Prostate gland (tissue), 2 donors: Measurements from ENCODE around the gene TOR1AIP1. TPM values are rescaled to one million over a fixed set of nuclear protein-coding genes. Genes with fewer than 3 reads are reported as not detected.

Experiments
- DNase-seq: peaks from one replicate; pipeline ENCODE4 v3.0.0-alpha.2; 2019; ENCODE audit warnings: low spot score
- H3K27ac ChIP-seq, 2 donors: fragments of 200-600 bp; sonication (generic); 2 replicates each; pipeline ENCODE4 v1.5.1; 2017 to 2019
- H3K27me3 ChIP-seq: fragments of 200-600 bp; sonication (generic); replicated peaks from 2 replicates; pipeline ENCODE4 v1.5.1; 2019; ENCODE audit not compliant: insufficient read depth
- H3K36me3 ChIP-seq, 2 donors: fragments of 200-600 bp; sonication (generic); 1 replicate in 1 of 2; 2 replicates in 1 of 2; pipeline versions ENCODE4 v1.5.1 to v1.8.1; 2017 to 2019
- H3K4me1 ChIP-seq: fragments of 200-600 bp; sonication (generic); replicated peaks from 2 replicates; pipeline ENCODE4 v1.5.1; 2019
- H3K4me3 ChIP-seq, 2 donors: fragments of 200-600 bp; sonication (generic); 2 replicates each; pipeline ENCODE4 v1.5.1; 2017 to 2019
- H3K9me3 ChIP-seq: fragments of 200-600 bp; sonication (generic); 2 replicates; pipeline ENCODE4 v1.5.1; 2017
- POLR2A ChIP-seq: fragments of 450-650 bp; IDR thresholded peaks from one replicate; pipeline ENCODE4 v1.6.1; 2016; ENCODE audit warnings: antibody characterized with exemption, mild to moderate bottlenecking
- POLR2AphosphoS5 ChIP-seq: sonication (generic); formaldehyde crosslinking; IDR thresholded peaks from one replicate; pipeline ENCODE4 v1.6.1; 2017; ENCODE audit warnings: antibody characterized with exemption
- WGBS: methylation state at CpG from one replicate; pipeline ENCODE4 v1.1.5; 2018; 5-methylcytosine and 5-hydroxymethylcytosine counted together
- intact Hi-C: fragments of 100-400 bp; cut with DNase I; formaldehyde crosslinking; loops from one replicate; pipeline ENCODE4 v1.14.2; 2022
- total RNA-seq, 2 donors: library from RNA; depleted of rRNA; stranded (reverse); fragments of >200 nt; gene quantifications; one replicate each; pipeline ENCODE4 v1.1.0, GENCODE V29; 2016
- TF ChIP-seq, protein P1 (sequence below), 4 experiments: fragments of 200-600 bp in 2 of 4; fragments of 450-650 bp in 2 of 4; sonication (generic) in 2 of 4; IDR thresholded peaks; 1 replicate in 3 of 4; 2 replicates in 1 of 4; pipeline ENCODE4 v1.5.1; 2016 to 2019; ENCODE audit warnings: antibody characterized with exemption in 4 of 4, mild to moderate bottlenecking in 2 of 4, moderate library complexity in 2 of 4

The TOR1AIP1 gene
- total RNA-seq, 2 donors from 2014 or later = 81.7 to 86.4 TPM

DNA sequence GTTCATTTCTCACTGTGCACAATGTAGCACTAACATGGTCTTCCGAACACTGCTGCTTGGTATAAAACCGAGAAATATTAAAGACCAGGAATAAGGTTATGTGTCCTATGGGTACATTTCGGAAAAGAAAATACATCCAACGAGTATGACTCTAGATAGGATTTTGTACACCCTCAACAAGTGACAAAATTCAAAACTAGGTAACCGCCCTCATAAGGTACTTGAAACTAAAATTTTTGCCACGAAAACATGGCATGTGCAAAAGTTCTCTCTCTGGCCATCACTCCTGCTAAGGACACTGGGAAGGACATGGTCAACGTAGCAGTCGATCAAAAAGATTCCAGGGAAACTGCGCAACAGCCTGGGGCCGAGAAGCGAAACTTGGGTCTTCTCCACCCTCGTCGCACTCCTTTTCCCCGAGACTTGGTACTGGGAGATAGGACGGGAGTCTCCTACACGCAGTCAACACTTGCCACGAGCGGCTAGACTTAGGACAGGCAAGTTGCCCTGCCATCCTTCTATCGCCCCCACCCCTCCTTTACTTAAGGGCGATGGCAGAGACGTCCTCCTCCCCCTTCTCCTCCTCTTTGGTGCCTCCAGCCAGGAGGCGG lies 338 bp upstream of the TOR1AIP1 start:
- Histone ChIP-seq H3K4me3 (peak overlapping the region; percentile 72 to 79), H3K4me1 (peaks cover 3% of the 10 kb centered on the region), H3K27ac (peak overlapping the region; percentile 99 to 100), H3K36me3 (no peaks in the 10 kb centered on the region), H3K9me3 (no peaks in the 10 kb centered on the region), H3K27me3 (no peaks in the 10 kb centered on the region)
- DNase-seq = peak; percentile 90
- intact Hi-C loops = loop anchor here (5.0 kb wide), 1 partner anchor 291 kb away; no protein-coding TSS in a partner anchor
- WGBS = under 1% methylated on average over 22 of the region's 22 CpGs
- TF ChIP-seq POLR2A = no peak
- no peak for TF ChIP-seq POLR2AphosphoS5
- TF ChIP-seq, protein P1, sequence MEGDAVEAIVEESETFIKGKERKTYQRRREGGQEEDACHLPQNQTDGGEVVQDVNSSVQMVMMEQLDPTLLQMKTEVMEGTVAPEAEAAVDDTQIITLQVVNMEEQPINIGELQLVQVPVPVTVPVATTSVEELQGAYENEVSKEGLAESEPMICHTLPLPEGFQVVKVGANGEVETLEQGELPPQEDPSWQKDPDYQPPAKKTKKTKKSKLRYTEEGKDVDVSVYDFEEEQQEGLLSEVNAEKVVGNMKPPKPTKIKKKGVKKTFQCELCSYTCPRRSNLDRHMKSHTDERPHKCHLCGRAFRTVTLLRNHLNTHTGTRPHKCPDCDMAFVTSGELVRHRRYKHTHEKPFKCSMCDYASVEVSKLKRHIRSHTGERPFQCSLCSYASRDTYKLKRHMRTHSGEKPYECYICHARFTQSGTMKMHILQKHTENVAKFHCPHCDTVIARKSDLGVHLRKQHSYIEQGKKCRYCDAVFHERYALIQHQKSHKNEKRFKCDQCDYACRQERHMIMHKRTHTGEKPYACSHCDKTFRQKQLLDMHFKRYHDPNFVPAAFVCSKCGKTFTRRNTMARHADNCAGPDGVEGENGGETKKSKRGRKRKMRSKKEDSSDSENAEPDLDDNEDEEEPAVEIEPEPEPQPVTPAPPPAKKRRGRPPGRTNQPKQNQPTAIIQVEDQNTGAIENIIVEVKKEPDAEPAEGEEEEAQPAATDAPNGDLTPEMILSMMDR (IDR thresholded peaks at IDR 0.05) = no peak

DNA sequence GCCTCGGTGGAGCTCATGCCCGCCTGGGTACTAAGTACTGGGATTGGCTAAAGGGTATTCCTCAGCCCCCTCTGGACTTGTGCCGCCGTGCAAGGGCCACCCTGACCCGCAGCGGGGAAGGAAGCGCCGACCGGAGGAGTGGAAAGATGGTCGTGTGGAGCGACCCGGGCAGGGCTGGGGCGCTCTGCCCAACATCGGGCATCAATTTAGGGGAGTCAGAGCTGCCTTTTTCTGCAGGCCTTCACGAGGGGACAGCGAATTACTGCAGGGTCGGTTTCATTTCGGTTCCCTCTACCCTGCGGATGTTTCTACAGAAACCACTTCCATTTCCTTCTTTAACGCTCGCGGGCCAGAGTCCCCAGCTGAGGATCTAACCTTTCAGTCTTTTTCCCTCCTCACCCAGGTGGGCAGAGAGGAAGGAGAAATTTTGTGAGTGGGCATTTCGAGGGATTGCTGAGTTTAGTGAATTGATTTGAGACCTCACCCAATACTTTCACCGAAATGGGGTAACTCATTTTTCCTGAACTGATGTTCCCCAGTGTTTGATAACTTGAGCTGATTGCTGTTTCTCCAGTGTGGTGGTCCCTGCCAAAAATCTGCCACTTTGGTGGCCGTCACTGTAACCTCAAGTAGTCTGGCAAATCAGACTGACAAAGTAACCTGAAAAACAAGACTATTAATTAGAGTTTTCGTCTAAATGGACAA lies 1.1 kb downstream of the TOR1AIP1 start:
- TF ChIP-seq POLR2AphosphoS5 (no peak), POLR2A (no peak)
- TF ChIP-seq, protein P1 (IDR thresholded peaks at IDR 0.05) = no peak
- peak; percentile 9 for DNase-seq
- Histone ChIP-seq H3K27me3 (no peaks in the 10 kb centered on the region), H3K36me3 (no peaks in the 10 kb centered on the region), H3K4me1 (no peaks in the 10 kb centered on the region), H3K27ac (peak overlapping the region; percentile 99 to 100), H3K4me3 (peak overlapping the region; percentile 72 to 79), H3K9me3 (no peaks in the 10 kb centered on the region)
- intact Hi-C loops = loop anchor here (5.0 kb wide), 1 partner anchor 289 kb away; no protein-coding TSS in a partner anchor
- WGBS = under 1% methylated on average over 22 of the region's 26 CpGs

DNA sequence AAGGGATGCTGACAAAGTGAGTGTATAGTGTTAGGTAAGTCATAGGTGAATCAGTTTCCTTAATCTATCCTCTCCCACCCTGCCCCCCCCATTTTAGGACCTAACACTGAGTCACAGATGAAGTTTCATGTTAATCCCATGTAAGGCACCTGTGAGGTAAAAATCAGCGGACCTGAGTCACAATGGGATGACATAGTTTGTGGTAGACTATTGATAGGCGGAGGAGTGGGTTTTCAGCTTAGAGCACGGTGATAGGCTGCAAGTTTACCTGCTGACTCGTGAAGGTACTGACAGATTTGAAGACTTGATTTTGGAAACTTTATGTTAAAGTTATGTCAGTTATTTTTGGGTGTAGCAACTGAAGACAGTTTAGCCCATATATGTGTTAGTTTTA lies 1.7 kb downstream of the TOR1AIP1 start:
- Histone ChIP-seq H3K4me1 (no peaks in the 10 kb centered on the region), H3K4me3 (peak overlapping the region; percentile 72 to 79), H3K27ac (peak overlapping the region in 1 of 2 donors; percentile 99), H3K27me3 (no peaks in the 10 kb centered on the region), H3K36me3 (no peaks in the 10 kb centered on the region), H3K9me3 (no peaks in the 10 kb centered on the region)
- TF ChIP-seq POLR2A = no peak
- TF ChIP-seq POLR2AphosphoS5 = no peak
- TF ChIP-seq, protein P1 (IDR thresholded peaks at IDR 0.05) = no peak
- WGBS = 17% methylated on average over 4 of the region's 4 CpGs
- intact Hi-C loops = loop anchor here (5.0 kb wide), 1 partner anchor 289 kb away; no protein-coding TSS in a partner anchor
- no peak for DNase-seq

DNA sequence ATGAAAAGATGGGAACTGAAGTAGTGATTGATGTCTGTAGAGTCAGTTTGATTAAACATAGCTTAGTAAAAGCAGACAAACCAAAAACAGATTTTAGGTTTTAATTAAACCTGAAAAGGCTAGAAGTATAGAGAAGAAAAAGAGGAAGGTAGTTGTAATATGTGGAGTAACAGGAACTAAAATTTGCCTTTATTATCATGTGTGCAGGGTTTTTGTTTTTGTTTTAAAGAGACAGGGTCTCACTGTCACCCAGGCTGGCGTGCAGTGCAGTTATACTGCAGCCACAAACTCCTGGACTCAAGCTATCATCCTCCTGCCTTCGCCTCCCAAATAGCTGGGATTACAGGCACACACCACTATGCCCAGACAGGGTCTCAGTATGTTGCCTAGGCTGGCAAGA lies 6.0 kb downstream of the TOR1AIP1 start:
- H3K27me3 ChIP-seq = no peaks in the 10 kb centered on the region
- TF ChIP-seq POLR2A = no peak
- TF ChIP-seq POLR2AphosphoS5 = no peak
- TF ChIP-seq, protein P1 (IDR thresholded peaks at IDR 0.05) = no peak
- no peaks in the 10 kb centered on the region for H3K9me3 ChIP-seq
- peaks cover 0 to 2% of the 10 kb centered on the region in 2 donors for H3K36me3 ChIP-seq
- DNase-seq = no peak
- no peak overlapping the region for H3K27ac ChIP-seq
- no peak overlapping the region for H3K4me3 ChIP-seq
- WGBS = 61% methylated on average over 2 of the region's 2 CpGs
- no peaks in the 10 kb centered on the region for H3K4me1 ChIP-seq
- intact Hi-C loops = no loop called here
